Activated CD4-positive, alpha-beta T cell treated with anti-CD3 and anti-CD28 coated beads for 48 hours (primary cell): ENCODE results near the gene PYGO2.
A peak's percentile ranks its signal among the peaks of the same experiment; 100 is the strongest.

Source experiments
- DNase-seq: peaks from one replicate; pipeline ENCODE4 v3.0.0-alpha.2; 2020

Gene PYGO2

GRCh38 chr1:154961207-154962155 is at the start of gene PYGO2:
TSS of gene PYGO2 (minus strand) at chr1:154961782. CDS start at chr1:154961576, 206 bp downstream.
- DNase-seq = peak; percentile 86

GRCh38 chr1:155011004-155011416 is 49.4 kb upstream of the PYGO2 start:
- DNase-seq = no peak

GRCh38 chr1:155010211-155010918 is 48.8 kb upstream of the PYGO2 start:
- no peak for DNase-seq

GRCh38 chr1:155009742-155010141 is 48.2 kb upstream of the PYGO2 start:
- DNase-seq = no peak

GRCh38 chr1:155009221-155009711 is 47.7 kb upstream of the PYGO2 start:
- DNase-seq = peak; percentile 51

- DNase-seq = peak; percentile 89
Observed at GRCh38 chr1:155008015-155008941, 46.7 kb upstream of the PYGO2 start.

GRCh38 chr1:155007251-155007828 is 45.8 kb upstream of the PYGO2 start:
- no peak for DNase-seq

- DNase-seq = peak; percentile 56
Observed at GRCh38 chr1:155006601-155007101, 45.1 kb upstream of the PYGO2 start.

- no peak for DNase-seq
Observed at GRCh38 chr1:155005076-155006011, 43.8 kb upstream of the PYGO2 start.

- no peak for DNase-seq
Observed at GRCh38 chr1:155004352-155005075, 42.9 kb upstream of the PYGO2 start.

- no peak for DNase-seq
Observed at GRCh38 chr1:155003766-155004351, 42.3 kb upstream of the PYGO2 start.

GRCh38 chr1:155003227-155003765 is 41.7 kb upstream of the PYGO2 start:
- DNase-seq = no peak

- peak; percentile 20 for DNase-seq
Observed at GRCh38 chr1:155002464-155003226, 41.1 kb upstream of the PYGO2 start, which contains the start of gene ZBTB7B. TSS of gene ZBTB7B (plus strand) at chr1:155002802. CDS start at chr1:155014661, 11,859 bp downstream.

- DNase-seq = peak; percentile 99
Observed at GRCh38 chr1:155001675-155002463, 40.3 kb upstream of the PYGO2 start.

GRCh38 chr1:155001425-155001674 is 39.8 kb upstream of the PYGO2 start:
- no peak for DNase-seq

GRCh38 chr1:155000726-155001424 is 39.3 kb upstream of the PYGO2 start:
- DNase-seq = peak; percentile 93

- peak; percentile 62 for DNase-seq
Observed at GRCh38 chr1:155000411-155000725, 38.8 kb upstream of the PYGO2 start.
